Stimulated activated CD8-positive, alpha-beta memory T cell treated with anti-CD3 and anti-CD28 coated beads, Interleukin-15, amount 100 ng/mL, for 24 hours (primary cell): ENCODE measurements around the gene TRAF3IP3.
"Not testable (repeated sequence)": the region's sequence is repeated elsewhere in the genome, so short reads cannot be mapped to it uniquely, and the experiment has no call there.

Experiments
- DNase-seq: peaks from one replicate; pipeline ENCODE4 v3.0.0-alpha.2; 2020; ENCODE audit warnings: low read depth

TRAF3IP3 gene

GRCh38 chr1:209768354-209768774 is 12.5 kb downstream of the TRAF3IP3 start:
- no peak for DNase-seq

- no peak for DNase-seq
Measured at GRCh38 chr1:209769171-209769904, 13.5 kb downstream of the TRAF3IP3 start.

- no peak for DNase-seq
Measured at GRCh38 chr1:209769971-209770370, 14.1 kb downstream of the TRAF3IP3 start.

- no peak for DNase-seq
Measured at GRCh38 chr1:209770636-209771415, 15.0 kb downstream of the TRAF3IP3 start.

- DNase-seq = no peak
Measured at GRCh38 chr1:209772126-209772525, 16.3 kb downstream of the TRAF3IP3 start.

- DNase-seq = no peak
Measured at GRCh38 chr1:209774592-209774991, 18.7 kb downstream of the TRAF3IP3 start.

GRCh38 chr1:209775678-209776077 is 19.8 kb downstream of the TRAF3IP3 start:
- DNase-seq = no peak

GRCh38 chr1:209777587-209777986 is 21.7 kb downstream of the TRAF3IP3 start:
- DNase-seq = no peak

GRCh38 chr1:209778102-209778501 is 22.2 kb downstream of the TRAF3IP3 start:
- DNase-seq = no peak

- DNase-seq = no peak
Measured at GRCh38 chr1:209780268-209780667, 24.4 kb downstream of the TRAF3IP3 start.

GRCh38 chr1:209783386-209783785 is 27.5 kb downstream of the TRAF3IP3 start:
- DNase-seq = no peak

- DNase-seq = peak; percentile 100
Measured at GRCh38 chr1:209784265-209785169, 28.7 kb downstream of the TRAF3IP3 start, which contains the start of gene C1orf74. C1orf74 (minus strand) TSS chr1:209784559; CDS start chr1:209783634, 925 bp downstream.

GRCh38 chr1:209785592-209785991 is 29.7 kb downstream of the TRAF3IP3 start:
- no peak for DNase-seq

GRCh38 chr1:209786146-209786545 is 30.3 kb downstream of the TRAF3IP3 start:
- DNase-seq = no peak

- no peak for DNase-seq
Measured at GRCh38 chr1:209787551-209787950, 31.7 kb downstream of the TRAF3IP3 start.

- no peak for DNase-seq
Measured at GRCh38 chr1:209789245-209789644, 33.4 kb downstream of the TRAF3IP3 start.

- DNase-seq = no peak
Measured at GRCh38 chr1:209790286-209791193, 34.7 kb downstream of the TRAF3IP3 start.

GRCh38 chr1:209791920-209792319 is 36.1 kb downstream of the TRAF3IP3 start:
- DNase-seq = no peak

- not testable (repeated sequence) for DNase-seq
Measured at GRCh38 chr1:209793711-209794110, 37.9 kb downstream of the TRAF3IP3 start.

GRCh38 chr1:209797978-209798639 is 42.3 kb downstream of the TRAF3IP3 start:
- DNase-seq = no peak
